CD14-positive monocyte (primary cell): ENCODE measurements around the gene SRRT. TPM values are rescaled to one million over a fixed set of nuclear protein-coding genes. Genes with fewer than 3 reads are reported as not detected.

ENCODE experiments used
- DNase-seq, 3 donors: peaks; one replicate each; pipeline ENCODE4 v3.0.0-alpha.2; 2011 to 2022
- H2AFZ ChIP-seq: 2 replicates; pipeline ENCODE4 v1.6.0; 2012; ENCODE audit warnings: mild to moderate bottlenecking, low read depth, low read length, inconsistent platforms; ENCODE audit not compliant: insufficient read depth, poor library complexity, severe bottlenecking
- H3K27ac ChIP-seq, 2 donors: 1 replicate in 1 of 2; 2 replicates in 1 of 2; pipeline ENCODE4 v1.5.1; 2012 to 2013; ENCODE audit warnings: low read length in 2 of 2, control low read depth in 1 of 2, inconsistent platforms in 1 of 2, low read depth in 1 of 2, mild to moderate bottlenecking in 1 of 2
- H3K27me3 ChIP-seq, 2 donors: one replicate each; pipeline versions ENCODE4 v1.6.0 to v1.6.1; 2011 to 2013; ENCODE audit warnings: low read length in 2 of 2; ENCODE audit not compliant: control insufficient read depth in 2 of 2, insufficient read depth in 2 of 2
- H3K36me3 ChIP-seq, 2 donors: replicated peaks in 1 of 2; 1 replicate in 1 of 2; 2 replicates in 1 of 2; pipeline versions ENCODE4 v1.5.1 to v1.6.1; 2012 to 2013; ENCODE audit warnings: low read length in 2 of 2, control low read depth in 1 of 2, inconsistent platforms in 1 of 2, mild to moderate bottlenecking in 1 of 2; ENCODE audit not compliant: insufficient read depth in 2 of 2, control insufficient read depth in 1 of 2
- H3K4me1 ChIP-seq, 2 donors: 1 replicate in 1 of 2; 2 replicates in 1 of 2; pipeline versions ENCODE4 v1.5.1 to v1.6.1; 2012 to 2013; ENCODE audit warnings: low read length in 2 of 2, control low read depth in 1 of 2, inconsistent platforms in 1 of 2, mild to moderate bottlenecking in 1 of 2, moderate library complexity in 1 of 2; ENCODE audit not compliant: insufficient read depth in 2 of 2, control insufficient read depth in 1 of 2
- H3K4me2 ChIP-seq: replicated peaks from 2 replicates; pipeline ENCODE3; 2012; ENCODE audit warnings: low read length, moderate library complexity, mild to moderate bottlenecking; ENCODE audit not compliant: poor library complexity, severe bottlenecking; ENCODE audit errors: extremely low read depth
- H3K4me3 ChIP-seq, 3 experiments: fragments of 200-600 bp in 1 of 3; sonication (generic) in 1 of 3; replicated peaks in 1 of 3; 1 replicate in 2 of 3; 2 replicates in 1 of 3; pipeline ENCODE4 v1.5.1; 2011 to 2013; ENCODE audit warnings: low read length in 3 of 3, mild to moderate bottlenecking in 3 of 3, control low read depth in 2 of 3, low read depth in 2 of 3, inconsistent platforms in 1 of 3, moderate library complexity in 1 of 3
- H3K79me2 ChIP-seq: 2 replicates; pipeline ENCODE4 v1.6.0; 2012; ENCODE audit warnings: mild to moderate bottlenecking, control low read depth, inconsistent platforms, low read length, moderate library complexity; ENCODE audit not compliant: insufficient read depth
- H3K9ac ChIP-seq: 2 replicates; pipeline ENCODE4 v1.6.0; 2017; ENCODE audit warnings: low read length, mild to moderate bottlenecking; ENCODE audit not compliant: insufficient read depth, poor library complexity, severe bottlenecking
- H3K9me3 ChIP-seq, 2 donors: replicated peaks in 1 of 2; 1 replicate in 1 of 2; 2 replicates in 1 of 2; pipeline versions ENCODE4 v1.5.1 to v1.6.1; 2012 to 2013; ENCODE audit warnings: low read length in 2 of 2, control low read depth in 1 of 2; ENCODE audit not compliant: control insufficient read depth in 1 of 2, insufficient read depth in 1 of 2
- H4K20me1 ChIP-seq: 2 replicates; pipeline ENCODE4 v1.6.0; 2012; ENCODE audit warnings: mild to moderate bottlenecking, low read length, control low read depth, moderate library complexity; ENCODE audit not compliant: insufficient read depth
- H3K27ac Mint-ChIP-seq, 7 donors: one replicate each; pipeline ENCODE4 v1.8.0; 2020; ENCODE audit warnings: mild to moderate bottlenecking in 7 of 7, mixed read lengths in 7 of 7, moderate library complexity in 6 of 7, inconsistent platforms in 2 of 7
- H3K27me3 Mint-ChIP-seq, 3 donors: one replicate each; pipeline ENCODE4 v1.8.0; 2021 to 2022; ENCODE audit warnings: low read depth in 3 of 3, mild to moderate bottlenecking in 3 of 3, mixed read lengths in 3 of 3, moderate library complexity in 3 of 3, inconsistent platforms in 1 of 3
- H3K36me3 Mint-ChIP-seq, 2 donors: one replicate each; pipeline ENCODE4 v1.8.0; 2020; ENCODE audit warnings: mixed read lengths in 2 of 2, inconsistent platforms in 1 of 2, mild to moderate bottlenecking in 1 of 2
- H3K4me1 Mint-ChIP-seq: one replicate; pipeline ENCODE4 v1.8.0; 2020; ENCODE audit warnings: mild to moderate bottlenecking, mixed read lengths
- H3K4me3 Mint-ChIP-seq, 2 donors: one replicate each; pipeline ENCODE4 v1.8.0; 2020; ENCODE audit warnings: mild to moderate bottlenecking in 2 of 2, mixed read lengths in 2 of 2, moderate library complexity in 1 of 2
- H3K9me3 Mint-ChIP-seq, 7 donors: one replicate each; pipeline ENCODE4 v1.8.0; 2020 to 2022; ENCODE audit warnings: mixed read lengths in 7 of 7, mild to moderate bottlenecking in 6 of 7, moderate library complexity in 6 of 7, inconsistent platforms in 2 of 7
- CTCF ChIP-seq: fragments of 200-600 bp; IDR thresholded peaks from one replicate; pipeline ENCODE4 v1.8.0; 2022; ENCODE audit warnings: antibody characterized with exemption, mild to moderate bottlenecking
- WGBS: methylation state at CpG from one replicate; pipeline ENCODE4 v1.1.5; 2013; ENCODE audit warnings: missing lambda C conversion rate; ENCODE audit not compliant: insufficient coverage; 5-methylcytosine and 5-hydroxymethylcytosine counted together
- intact Hi-C, 2 donors: fragments of 100-400 bp; cut with micrococcal nuclease; formaldehyde crosslinking; loops; one replicate each; pipeline versions ENCODE4 v1.15.0 to v1.15.1; 2023
- polyA plus RNA-seq, 3 donors: library from polyadenylated mRNA; depleted of rRNA in 1 of 3; unstranded in 2 of 3; stranded (reverse) in 1 of 3; fragments of 300-500 nt in 2 of 3; fragments of >200 nt in 1 of 3; fragmentation: Illumina TruSeq in 2 of 3; gene quantifications; 1 replicate in 2 of 3; 2 replicates in 1 of 3; pipeline ENCODE4 v1.2.3, GENCODE V29; 2012 to 2021

Gene SRRT
- polyA plus RNA-seq, 3 donors, result 26.9 to 116 (median 29.6) TPM

- H3K79me2 ChIP-seq, result peaks cover 19% of the 10 kb centered on the region
- no peak overlapping the region for H3K27ac ChIP-seq
- Mint-ChIP-seq H3K4me3 (no peak overlapping the region), H3K27me3 (peaks cover 1 to 4% (median 2%) of the 10 kb centered on the region in 3 donors), H3K27ac (no peak overlapping the region), H3K36me3 (peaks cover 57% of the 10 kb centered on the region in 2 donors), H3K4me1 (peaks cover 37% of the 10 kb centered on the region), H3K9me3 (no peaks in the 10 kb centered on the region)
- intact Hi-C loops, result no loop called here
- H3K27me3 ChIP-seq, result no peaks in the 10 kb centered on the region
- no peaks in the 10 kb centered on the region for H3K9me3 ChIP-seq
- peaks cover 28 to 38% of the 10 kb centered on the region in 2 donors for H3K4me1 ChIP-seq
- no peak overlapping the region for H3K4me2 ChIP-seq
- WGBS, result 85% methylated on average over 5 of the region's 12 CpGs
- H4K20me1 ChIP-seq, result peaks cover 53% of the 10 kb centered on the region
- no peak overlapping the region for H2AFZ ChIP-seq
- TF ChIP-seq CTCF, result no peak
- no peak overlapping the region for H3K4me3 ChIP-seq
- DNase-seq, result no peak
- H3K36me3 ChIP-seq, result peaks cover 57 to 62% of the 10 kb centered on the region in 2 donors
- no peak overlapping the region for H3K9ac ChIP-seq
These were observed 10.5 kb upstream of the SRRT start for GRCh38 chr7:100864263-100864845.

GRCh38 chr7:100865372-100865911 is 9.5 kb upstream of the SRRT start:
- peaks cover 37% of the 10 kb centered on the region for H3K4me1 Mint-ChIP-seq
- Histone ChIP-seq H3K9me3 (no peaks in the 10 kb centered on the region), H3K27ac (peak overlapping the region in 1 of 2 donors; percentile 66), H3K9ac (peak overlapping the region; percentile 69), H3K4me3 (peak overlapping the region; percentile 4 to 74 (median 47)), H3K79me2 (peaks cover 9% of the 10 kb centered on the region), H3K36me3 (peaks cover 46 to 51% of the 10 kb centered on the region in 2 donors), H2AFZ (peak overlapping the region; percentile 85), H3K27me3 (no peaks in the 10 kb centered on the region), H4K20me1 (peaks cover 42% of the 10 kb centered on the region), H3K4me1 (peaks cover 28 to 38% of the 10 kb centered on the region in 2 donors), H3K4me2 (peak overlapping the region; percentile 88)
- TF ChIP-seq CTCF, result no peak
- intact Hi-C loops, result no loop called here
- peak overlapping the region in 1 of 7 donors; percentile 13 for H3K27ac Mint-ChIP-seq
- no peaks in the 10 kb centered on the region for H3K9me3 Mint-ChIP-seq
- H3K27me3 Mint-ChIP-seq, result peaks cover under 1 to 4% (median 2%) of the 10 kb centered on the region in 3 donors
- WGBS, result 16% methylated on average over 11 of the region's 17 CpGs
- DNase-seq, result no peak
- peak overlapping the region; percentile 83 to 94 for H3K4me3 Mint-ChIP-seq
- H3K36me3 Mint-ChIP-seq, result peaks cover 47 to 48% of the 10 kb centered on the region in 2 donors
